Measurements from ENCODE around the gene GMPPA.

The GMPPA gene

GRCh38 chr2:219475697-219476651 lies 22.7 kb upstream of the GMPPA start:
- H3K36me3 ChIP-seq (replicated peaks): no peaks in the 10 kb centered on the region
- in situ Hi-C loops (cut with HindIII; ENCODE audit: low pct_ligation_motif_present, low sequenced_read_pairs): no loop called here
- H3K27me3 ChIP-seq (replicated peaks): no peaks in the 10 kb centered on the region
- no peak overlapping the region for H3K27ac ChIP-seq
- DNase-seq: peak; percentile 51
- TF ChIP-seq CTCF (IDR thresholded peaks at IDR 0.05; ENCODE audit: low read depth, low read length, missing control alignments): peak; percentile 98
- no peak overlapping the region for H3K4me3 ChIP-seq (ENCODE audit: low read depth, low read length)

- in situ Hi-C loops (cut with HindIII; ENCODE audit: low pct_ligation_motif_present, low sequenced_read_pairs): no loop called here
- Histone ChIP-seq H3K27ac (no peak overlapping the region), H3K36me3 (replicated peaks) (no peaks in the 10 kb centered on the region), H3K27me3 (replicated peaks) (no peaks in the 10 kb centered on the region), H3K4me3 (ENCODE audit: low read depth, low read length) (no peak overlapping the region)
- TF ChIP-seq CTCF (IDR thresholded peaks at IDR 0.05; ENCODE audit: low read depth, low read length, missing control alignments): no peak
- no peak for DNase-seq
Observed at GRCh38 chr2:219476652-219477151, 22.0 kb upstream of the GMPPA start.

GRCh38 chr2:219477179-219477578 lies 21.5 kb upstream of the GMPPA start:
- no peak overlapping the region for H3K27ac ChIP-seq
- no peaks in the 10 kb centered on the region for H3K27me3 ChIP-seq (replicated peaks)
- no peak overlapping the region for H3K4me3 ChIP-seq (ENCODE audit: low read depth, low read length)
- no peak for DNase-seq
- TF ChIP-seq CTCF (IDR thresholded peaks at IDR 0.05; ENCODE audit: low read depth, low read length, missing control alignments): no peak
- in situ Hi-C loops (cut with HindIII; ENCODE audit: low pct_ligation_motif_present, low sequenced_read_pairs): no loop called here
- no peaks in the 10 kb centered on the region for H3K36me3 ChIP-seq (replicated peaks)

GRCh38 chr2:219477815-219478214 lies 20.9 kb upstream of the GMPPA start:
- Histone ChIP-seq H3K27ac (no peak overlapping the region), H3K4me3 (ENCODE audit: low read depth, low read length) (no peak overlapping the region), H3K27me3 (replicated peaks) (peaks cover under 1% of the 10 kb centered on the region), H3K36me3 (replicated peaks) (no peaks in the 10 kb centered on the region)
- TF ChIP-seq CTCF (IDR thresholded peaks at IDR 0.05; ENCODE audit: low read depth, low read length, missing control alignments): no peak
- DNase-seq: no peak
- in situ Hi-C loops (cut with HindIII; ENCODE audit: low pct_ligation_motif_present, low sequenced_read_pairs): no loop called here

GRCh38 chr2:219478916-219479315 lies 19.8 kb upstream of the GMPPA start:
- Histone ChIP-seq H3K36me3 (replicated peaks) (no peaks in the 10 kb centered on the region), H3K27ac (no peak overlapping the region), H3K4me3 (ENCODE audit: low read depth, low read length) (no peak overlapping the region), H3K27me3 (replicated peaks) (peaks cover 12% of the 10 kb centered on the region)
- DNase-seq: no peak
- in situ Hi-C loops (cut with HindIII; ENCODE audit: low pct_ligation_motif_present, low sequenced_read_pairs): no loop called here
- no peak for TF ChIP-seq CTCF (IDR thresholded peaks at IDR 0.05; ENCODE audit: low read depth, low read length, missing control alignments)

Measured in brain microvascular endothelial cell (primary cell).